Natural killer cell (primary cell): ENCODE data around the gene TNNT1. TPM values are rescaled to one million over a fixed set of nuclear protein-coding genes. Genes with fewer than 3 reads are reported as not detected.
A peak's percentile ranks its signal among the peaks of the same experiment; 100 is the strongest.

Source experiments
- ATAC-seq, 3 donors: fragments of 150-1000 bp in 2 of 3; fragments of 200-7000 bp in 1 of 3; cut with Tn5 transposase; 1 replicate in 1 of 3; 2 replicates in 2 of 3; pipeline ENCODE4 v1.10.0; 2021; ENCODE audit warnings: mild to moderate bottlenecking in 2 of 3, moderate library complexity in 2 of 3
- DNase-seq, 2 donors: peaks; one replicate each; pipeline versions ENCODE4 v3.0.0 to v3.0.0-alpha.2; 2013 to 2021; ENCODE audit warnings: mixed read lengths in 1 of 2
- H3K27ac ChIP-seq: one replicate; pipeline ENCODE4 v1.5.1; 2013; ENCODE audit warnings: mild to moderate bottlenecking, low read length
- H3K27me3 ChIP-seq: one replicate; pipeline ENCODE4 v1.6.1; 2013; ENCODE audit warnings: low read length; ENCODE audit not compliant: control insufficient read depth, insufficient read depth
- H3K36me3 ChIP-seq: one replicate; pipeline ENCODE4 v1.6.1; 2013; ENCODE audit warnings: low read length; ENCODE audit not compliant: control insufficient read depth, insufficient read depth
- H3K4me1 ChIP-seq: one replicate; pipeline ENCODE4 v1.6.1; 2013; ENCODE audit warnings: low read length; ENCODE audit not compliant: control insufficient read depth, insufficient read depth
- H3K4me3 ChIP-seq: one replicate; pipeline ENCODE4 v1.5.1; 2013; ENCODE audit warnings: low read length
- H3K9me3 ChIP-seq: one replicate; pipeline ENCODE4 v1.6.1; 2013; ENCODE audit warnings: low read length; ENCODE audit not compliant: control insufficient read depth, insufficient read depth
- H3K27ac Mint-ChIP-seq, 2 donors: one replicate each; pipeline ENCODE4 v1.8.0; 2022; ENCODE audit warnings: mild to moderate bottlenecking in 2 of 2, mixed read lengths in 2 of 2, moderate library complexity in 1 of 2
- H3K27me3 Mint-ChIP-seq, 2 donors: one replicate each; pipeline ENCODE4 v1.8.0; 2022; ENCODE audit warnings: low read depth in 2 of 2, mixed read lengths in 2 of 2
- H3K36me3 Mint-ChIP-seq: one replicate; pipeline ENCODE4 v1.8.0; 2022; ENCODE audit warnings: mixed read lengths
- H3K4me1 Mint-ChIP-seq, 2 donors: one replicate each; pipeline ENCODE4 v1.8.0; 2022; ENCODE audit warnings: mixed read lengths in 2 of 2
- H3K4me3 Mint-ChIP-seq: one replicate; pipeline ENCODE4 v1.8.0; 2022; ENCODE audit warnings: mild to moderate bottlenecking, moderate library complexity, mixed read lengths
- H3K9me3 Mint-ChIP-seq, 2 donors: one replicate each; pipeline ENCODE4 v1.8.0; 2022; ENCODE audit warnings: mixed read lengths in 2 of 2
- WGBS: methylation state at CpG from one replicate; pipeline ENCODE4 v1.1.7; 2013; ENCODE audit warnings: missing lambda C conversion rate; ENCODE audit not compliant: insufficient coverage; 5-methylcytosine and 5-hydroxymethylcytosine counted together
- intact Hi-C: fragments of 100-400 bp; cut with micrococcal nuclease; formaldehyde crosslinking; loops from one replicate; pipeline ENCODE4 v1.14.2; 2022
- total RNA-seq, 4 donors: library from RNA; stranded (reverse); fragments of 120-200 nt in 1 of 4; gene quantifications; one replicate each; pipeline versions ENCODE4 v1.2.3 to v1.2.4, GENCODE V29; 2013 to 2022
- TF ChIP-seq, protein P1 (sequence below): fragments of 200-600 bp; IDR thresholded peaks from one replicate; pipeline ENCODE4 v1.8.0; 2022; ENCODE audit warnings: antibody characterized with exemption

TNNT1 gene
- total RNA-seq, 3 donors from 2014 or later (not counting 1 experiment from before 2014, with no cell fraction given) = 0.94 TPM; not detected in 2

DNA sequence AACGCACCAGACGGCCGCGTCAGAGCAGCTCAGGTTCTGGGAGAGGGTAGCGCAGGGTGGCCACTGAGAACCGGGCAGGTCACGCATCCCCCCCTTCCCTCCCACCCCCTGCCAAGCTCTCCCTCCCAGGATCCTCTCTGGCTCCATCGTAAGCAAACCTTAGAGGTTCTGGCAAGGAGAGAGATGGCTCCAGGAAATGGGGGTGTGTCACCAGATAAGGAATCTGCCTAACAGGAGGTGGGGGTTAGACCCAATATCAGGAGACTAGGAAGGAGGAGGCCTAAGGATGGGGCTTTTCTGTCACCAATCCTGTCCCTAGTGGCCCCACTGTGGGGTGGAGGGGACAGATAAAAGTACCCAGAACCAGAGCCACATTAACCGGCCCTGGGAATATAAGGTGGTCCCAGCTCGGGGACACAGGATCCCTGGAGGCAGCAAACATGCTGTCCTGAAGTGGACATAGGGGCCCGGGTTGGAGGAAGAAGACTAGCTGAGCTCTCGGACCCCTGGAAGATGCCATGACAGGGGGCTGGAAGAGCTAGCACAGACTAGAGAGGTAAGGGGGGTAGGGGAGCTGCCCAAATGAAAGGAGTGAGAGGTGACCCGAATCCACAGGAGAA, 33.5 kb downstream of the TNNT1 start:
- Histone ChIP-seq H3K27me3 (no peaks in the 10 kb centered on the region), H3K36me3 (peaks cover 5% of the 10 kb centered on the region), H3K4me1 (peaks cover 51% of the 10 kb centered on the region), H3K4me3 (no peak overlapping the region), H3K9me3 (no peaks in the 10 kb centered on the region), H3K27ac (no peak overlapping the region)
- intact Hi-C loops = loop anchor here (5.0 kb wide), 1 partner anchor 33 kb away; no protein-coding TSS in a partner anchor
- H3K4me3 Mint-ChIP-seq = peak overlapping the region; percentile 96
- TF ChIP-seq, protein P1, sequence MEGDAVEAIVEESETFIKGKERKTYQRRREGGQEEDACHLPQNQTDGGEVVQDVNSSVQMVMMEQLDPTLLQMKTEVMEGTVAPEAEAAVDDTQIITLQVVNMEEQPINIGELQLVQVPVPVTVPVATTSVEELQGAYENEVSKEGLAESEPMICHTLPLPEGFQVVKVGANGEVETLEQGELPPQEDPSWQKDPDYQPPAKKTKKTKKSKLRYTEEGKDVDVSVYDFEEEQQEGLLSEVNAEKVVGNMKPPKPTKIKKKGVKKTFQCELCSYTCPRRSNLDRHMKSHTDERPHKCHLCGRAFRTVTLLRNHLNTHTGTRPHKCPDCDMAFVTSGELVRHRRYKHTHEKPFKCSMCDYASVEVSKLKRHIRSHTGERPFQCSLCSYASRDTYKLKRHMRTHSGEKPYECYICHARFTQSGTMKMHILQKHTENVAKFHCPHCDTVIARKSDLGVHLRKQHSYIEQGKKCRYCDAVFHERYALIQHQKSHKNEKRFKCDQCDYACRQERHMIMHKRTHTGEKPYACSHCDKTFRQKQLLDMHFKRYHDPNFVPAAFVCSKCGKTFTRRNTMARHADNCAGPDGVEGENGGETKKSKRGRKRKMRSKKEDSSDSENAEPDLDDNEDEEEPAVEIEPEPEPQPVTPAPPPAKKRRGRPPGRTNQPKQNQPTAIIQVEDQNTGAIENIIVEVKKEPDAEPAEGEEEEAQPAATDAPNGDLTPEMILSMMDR = no peak
- no peak for ATAC-seq
- no peak for DNase-seq
- peaks cover 42 to 54% of the 10 kb centered on the region in 2 donors for H3K4me1 Mint-ChIP-seq
- H3K27ac Mint-ChIP-seq = peak overlapping the region; percentile 89 to 98
- 87% methylated on average over 12 of the region's 13 CpGs for WGBS
- no peaks in the 10 kb centered on the region for H3K27me3 Mint-ChIP-seq
- no peaks in the 10 kb centered on the region for H3K9me3 Mint-ChIP-seq
- no peaks in the 10 kb centered on the region for H3K36me3 Mint-ChIP-seq

DNA sequence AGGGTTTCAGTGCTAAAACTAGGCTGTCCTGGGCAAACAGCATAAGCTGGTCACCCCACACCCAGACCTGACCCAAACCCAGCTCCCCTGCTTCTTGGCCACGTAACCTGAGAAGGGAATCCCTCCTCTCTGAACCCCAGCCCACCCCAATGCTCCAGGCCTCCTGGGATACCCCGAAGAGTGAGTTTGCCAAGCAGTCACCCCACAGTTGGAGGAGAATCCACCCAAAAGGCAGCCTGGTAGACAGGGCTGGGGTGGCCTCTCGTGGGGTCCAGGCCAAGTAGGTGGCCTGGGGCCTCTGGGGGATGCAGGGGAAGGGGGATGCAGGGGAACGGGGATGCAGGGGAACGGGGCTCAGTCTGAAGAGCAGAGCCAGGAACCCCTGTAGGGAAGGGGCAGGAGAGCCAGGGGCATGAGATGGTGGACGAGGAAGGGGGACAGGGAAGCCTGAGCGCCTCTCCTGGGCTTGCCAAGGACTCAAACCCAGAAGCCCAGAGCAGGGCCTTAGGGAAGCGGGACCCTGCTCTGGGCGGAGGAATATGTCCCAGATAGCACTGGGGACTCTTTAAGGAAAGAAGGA, 34.4 kb downstream of the TNNT1 start:
- H3K4me1 Mint-ChIP-seq = peaks cover 42 to 54% of the 10 kb centered on the region in 2 donors
- Histone ChIP-seq H3K27me3 (no peaks in the 10 kb centered on the region), H3K36me3 (peaks cover 6% of the 10 kb centered on the region), H3K4me3 (no peak overlapping the region), H3K4me1 (peaks cover 51% of the 10 kb centered on the region), H3K9me3 (no peaks in the 10 kb centered on the region), H3K27ac (no peak overlapping the region)
- peak overlapping the region; percentile 96 for H3K4me3 Mint-ChIP-seq
- H3K27ac Mint-ChIP-seq = peak overlapping the region; percentile 89 to 98
- no peaks in the 10 kb centered on the region for H3K27me3 Mint-ChIP-seq
- WGBS = 98% methylated on average over 9 of the region's 9 CpGs
- TF ChIP-seq, protein P1 = no peak
- no peaks in the 10 kb centered on the region for H3K36me3 Mint-ChIP-seq
- H3K9me3 Mint-ChIP-seq = no peaks in the 10 kb centered on the region
- no peak for DNase-seq
- ATAC-seq = no peak
- intact Hi-C loops = loop anchor here (5.0 kb wide), 1 partner anchor 32 kb away; no protein-coding TSS in a partner anchor

DNA sequence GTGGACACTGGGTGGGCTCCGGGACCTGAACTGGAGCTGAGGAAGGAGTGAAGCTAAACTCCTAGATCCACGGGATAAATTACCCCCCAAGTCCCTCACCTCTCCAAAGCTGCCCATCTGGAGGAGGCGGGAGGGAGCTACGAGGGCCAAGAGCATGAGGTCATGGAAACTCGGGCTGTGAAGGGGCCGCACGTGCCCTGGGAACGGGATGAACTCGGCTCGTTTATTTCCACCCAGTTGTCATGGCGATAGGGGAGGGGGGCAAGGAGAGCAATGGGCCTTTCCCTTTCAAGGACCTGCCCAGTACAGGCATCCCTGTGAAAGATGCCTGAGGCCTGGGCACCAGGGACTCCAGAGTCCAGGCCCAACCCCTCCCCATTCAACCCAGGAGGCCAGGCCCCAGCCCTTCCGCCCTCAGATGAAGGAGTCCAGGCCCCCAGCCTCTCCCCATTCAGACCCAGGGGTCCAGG, 35.4 kb downstream of the TNNT1 start:
- no peaks in the 10 kb centered on the region for H3K27me3 Mint-ChIP-seq
- no peaks in the 10 kb centered on the region for H3K9me3 Mint-ChIP-seq
- intact Hi-C loops = no loop called here
- peaks cover 10% of the 10 kb centered on the region for H3K36me3 ChIP-seq
- no peaks in the 10 kb centered on the region for H3K9me3 ChIP-seq
- H3K4me3 ChIP-seq = no peak overlapping the region
- peaks cover 42 to 50% of the 10 kb centered on the region in 2 donors for H3K4me1 Mint-ChIP-seq
- H3K4me3 Mint-ChIP-seq = no peak overlapping the region
- TF ChIP-seq, protein P1 = no peak
- 80% methylated on average over 12 of the region's 12 CpGs for WGBS
- H3K36me3 Mint-ChIP-seq = no peaks in the 10 kb centered on the region
- no peak overlapping the region for H3K27ac ChIP-seq
- DNase-seq = no peak
- no peak overlapping the region for H3K27ac Mint-ChIP-seq
- no peak for ATAC-seq
- H3K27me3 ChIP-seq = no peaks in the 10 kb centered on the region
- peaks cover 49% of the 10 kb centered on the region for H3K4me1 ChIP-seq
